A204.1 (cell line): Measurements from ENCODE around the gene REC114.
"Not testable (repeated sequence)": the region's sequence is repeated elsewhere in the genome, so short reads cannot be mapped to it uniquely, and the experiment has no call there.

Source experiments
- FAIRE-seq: peaks from 2 replicates; lab custom pipeline; 2012; peaks lifted over from hg19 to GRCh38; lab: Jason Lieb, UNC

The REC114 gene

GRCh38 chr15:73538123-73538522, 95.2 kb downstream of the REC114 start:
- FAIRE-seq: no peak

GRCh38 chr15:73538563-73539211, 95.7 kb downstream of the REC114 start:
- FAIRE-seq: no peak

- FAIRE-seq: no peak
Observed at GRCh38 chr15:73539212-73540128, 96.5 kb downstream of the REC114 start.

GRCh38 chr15:73540161-73540560, 97.2 kb downstream of the REC114 start:
- FAIRE-seq: no peak

GRCh38 chr15:73541479-73541878, 98.5 kb downstream of the REC114 start:
- FAIRE-seq: no peak

GRCh38 chr15:73548925-73549324, 106.0 kb downstream of the REC114 start:
- not testable (repeated sequence) for FAIRE-seq

GRCh38 chr15:73550190-73550589, 107.2 kb downstream of the REC114 start:
- FAIRE-seq: no peak

GRCh38 chr15:73555080-73555479, 112.1 kb downstream of the REC114 start:
- FAIRE-seq: no peak

- FAIRE-seq: no peak
Observed at GRCh38 chr15:73558529-73558928, 115.6 kb downstream of the REC114 start.

GRCh38 chr15:73560501-73561117, 117.6 kb downstream of the REC114 start:
- FAIRE-seq: peak; percentile 89

GRCh38 chr15:73564255-73564654, 121.3 kb downstream of the REC114 start:
- no peak for FAIRE-seq

- no peak for FAIRE-seq
Observed at GRCh38 chr15:73567020-73567419, 124.1 kb downstream of the REC114 start.

- no peak for FAIRE-seq
Observed at GRCh38 chr15:73568564-73569280, 125.8 kb downstream of the REC114 start.

- FAIRE-seq: no peak
Observed at GRCh38 chr15:73569361-73569760, 126.4 kb downstream of the REC114 start.

GRCh38 chr15:73570355-73571032, 127.5 kb downstream of the REC114 start:
- no peak for FAIRE-seq

- no peak for FAIRE-seq
Observed at GRCh38 chr15:73571346-73571745, 128.4 kb downstream of the REC114 start.

GRCh38 chr15:73572296-73572695, 129.3 kb downstream of the REC114 start:
- FAIRE-seq: no peak

GRCh38 chr15:73573037-73573436, 130.1 kb downstream of the REC114 start:
- no peak for FAIRE-seq

GRCh38 chr15:73573572-73573971, 130.6 kb downstream of the REC114 start:
- no peak for FAIRE-seq

GRCh38 chr15:73575636-73576247, 132.8 kb downstream of the REC114 start:
- FAIRE-seq: no peak

GRCh38 chr15:73577593-73577992, 134.6 kb downstream of the REC114 start:
- not testable (repeated sequence) for FAIRE-seq
